IMR-90 (cell line): Measurements from ENCODE around the gene TDRD12. TPM values are rescaled to one million over a fixed set of nuclear protein-coding genes. Genes with fewer than 3 reads are reported as not detected.

ENCODE experiments used
- ATAC-seq: fragments of 200-7000 bp; cut with Tn5 transposase; 2 replicates; pipeline ENCODE4 v1.9.1; 2020; ENCODE audit warnings: low read depth, mild to moderate bottlenecking, moderate library complexity
- BruUV-seq: library from RNA; stranded (reverse); fragments of 400-500 nt; replicated peaks from 2 replicates; lab custom pipeline; 2021; lab: Mats Ljungman, UMichigan
- CTCF ChIA-PET: fragments of 300-600 bp; formaldehyde crosslinking; extraction: SDS; loops from one replicate; lab custom pipeline; 2021; ENCODE audit warnings: antibody characterized with exemption; lab: Yijun Ruan, JAX
- POLR2A ChIA-PET: fragments of 300-600 bp; sonication (Branson Sonifier 250); formaldehyde crosslinking; loops from one replicate; lab custom pipeline; 2022; ENCODE audit warnings: antibody characterized with exemption; ENCODE audit not compliant: unreplicated experiment; lab: Charles Lee
- DNase-seq: peaks from one replicate; pipeline ENCODE4 v3.0.0; 2013
- H2AFZ ChIP-seq: replicated peaks from 2 replicates; pipeline ENCODE3; 2013; ENCODE audit warnings: low read length, mild to moderate bottlenecking; ENCODE audit not compliant: poor library complexity
- H2AK5ac ChIP-seq: 2 replicates; pipeline ENCODE4 v1.6.1; 2013; ENCODE audit warnings: low read depth, low read length, inconsistent platforms
- H2AK9ac ChIP-seq: replicated peaks from 2 replicates; pipeline ENCODE3; 2013; ENCODE audit warnings: mild to moderate bottlenecking, low read depth, low read length, moderate library complexity; ENCODE audit not compliant: poor library complexity
- H2BK120ac ChIP-seq: 2 replicates; pipeline ENCODE4 v1.6.1; 2013; ENCODE audit warnings: low read depth, low read length, inconsistent platforms
- H2BK15ac ChIP-seq: 3 replicates; pipeline ENCODE4 v1.6.1; 2013; ENCODE audit warnings: low read depth, low read length, inconsistent platforms
- H2BK20ac ChIP-seq: 2 replicates; pipeline ENCODE4 v1.6.1; 2013; ENCODE audit warnings: low read depth, mild to moderate bottlenecking, inconsistent platforms, low read length, moderate library complexity
- H2BK5ac ChIP-seq: 2 replicates; pipeline ENCODE4 v1.6.1; 2013; ENCODE audit warnings: mild to moderate bottlenecking, low read depth, low read length, inconsistent platforms; ENCODE audit not compliant: poor library complexity, severe bottlenecking
- H3K14ac ChIP-seq: replicated peaks from 2 replicates; pipeline ENCODE4 v1.6.1; 2013; ENCODE audit warnings: low read depth, low read length, inconsistent platforms
- H3K18ac ChIP-seq: 2 replicates; pipeline ENCODE4 v1.6.1; 2013; ENCODE audit warnings: low read depth, low read length, control low read depth
- H3K23ac ChIP-seq: 2 replicates; pipeline ENCODE4 v1.6.1; 2013; ENCODE audit warnings: low read depth, low read length, inconsistent platforms
- H3K27ac ChIP-seq: 2 replicates; pipeline ENCODE4 v1.5.1; 2013; ENCODE audit warnings: mild to moderate bottlenecking, control low read depth, low read length; ENCODE audit not compliant: insufficient read depth
- H3K27me3 ChIP-seq: 2 replicates; pipeline ENCODE4 v1.6.1; 2013; ENCODE audit warnings: low read length; ENCODE audit not compliant: control insufficient read depth, insufficient read depth
- H3K36me3 ChIP-seq: 2 replicates; pipeline ENCODE4 v1.6.1; 2013; ENCODE audit warnings: low read length, mixed read lengths; ENCODE audit not compliant: control insufficient read depth, insufficient read depth
- H3K4ac ChIP-seq: 2 replicates; pipeline ENCODE4 v1.6.1; 2013; ENCODE audit warnings: low read depth, low read length, inconsistent platforms
- H3K4me1 ChIP-seq: 2 replicates; pipeline ENCODE4 v1.6.1; 2013; ENCODE audit warnings: low read length, mixed read lengths; ENCODE audit not compliant: control insufficient read depth, insufficient read depth
- H3K4me2 ChIP-seq: 2 replicates; pipeline ENCODE4 v1.6.1; 2013; ENCODE audit warnings: low read depth, mild to moderate bottlenecking, control low read depth, low read length, moderate library complexity
- H3K4me3 ChIP-seq: 2 replicates; pipeline ENCODE4 v1.5.1; 2013; ENCODE audit warnings: low read depth, mild to moderate bottlenecking, control low read depth, low read length, moderate library complexity; ENCODE audit not compliant: insufficient read depth
- H3K56ac ChIP-seq: 2 replicates; pipeline ENCODE4 v1.6.1; 2013; ENCODE audit warnings: low read length, inconsistent platforms; ENCODE audit not compliant: insufficient read depth; ENCODE audit errors: extremely low read depth
- H3K79me1 ChIP-seq, 2 experiments: 2 replicates each; pipeline ENCODE4 v1.6.1; 2013; ENCODE audit warnings: low read length in 2 of 2, inconsistent platforms in 1 of 2, low read depth in 1 of 2
- H3K9ac ChIP-seq: 2 replicates; pipeline ENCODE4 v1.6.1; 2013; ENCODE audit warnings: low read depth, low read length, control low read depth
- H3K9me1 ChIP-seq: 2 replicates; pipeline ENCODE4 v1.6.1; 2013; ENCODE audit warnings: low read length, inconsistent platforms; ENCODE audit not compliant: insufficient read depth
- H3K9me3 ChIP-seq: 2 replicates; pipeline ENCODE4 v1.6.1; 2013; ENCODE audit warnings: low read length; ENCODE audit not compliant: control insufficient read depth, insufficient read depth
- H4K20me1 ChIP-seq: 2 replicates; pipeline ENCODE4 v1.6.1; 2013; ENCODE audit warnings: low read length, inconsistent platforms; ENCODE audit not compliant: insufficient read depth
- H4K5ac ChIP-seq: 2 replicates; pipeline ENCODE4 v1.6.1; 2013; ENCODE audit warnings: mild to moderate bottlenecking, low read depth, low read length, control low read depth
- H4K8ac ChIP-seq, 2 experiments: 2 replicates each; pipeline ENCODE4 v1.6.1; 2013; ENCODE audit warnings: low read depth in 2 of 2, low read length in 2 of 2, control low read depth in 1 of 2, inconsistent platforms in 1 of 2
- H4K91ac ChIP-seq: 2 replicates; pipeline ENCODE4 v1.6.1; 2013; ENCODE audit warnings: low read depth, low read length, inconsistent platforms; ENCODE audit not compliant: insufficient read depth
- CEBPB ChIP-seq: IDR thresholded peaks from 2 replicates; pipeline ENCODE4 v1.6.1; 2012; ENCODE audit warnings: low read depth, low read length, improper control_type of control experiment
- CHD1 ChIP-seq: IDR thresholded peaks from 2 replicates; pipeline ENCODE4 v1.6.1; 2012; ENCODE audit warnings: low read depth, low read length, improper control_type of control experiment
- ELK1 ChIP-seq: fragments of 150-350 bp; IDR thresholded peaks from 2 replicates; pipeline ENCODE4 v1.6.1; 2016; ENCODE audit warnings: low read depth, mild to moderate bottlenecking, low read length, moderate library complexity, borderline replicate concordance
- MXI1 ChIP-seq: IDR thresholded peaks from 2 replicates; pipeline ENCODE4 v1.6.1; 2012; ENCODE audit warnings: low read depth, mild to moderate bottlenecking, low read length, moderate library complexity, borderline replicate concordance
- POLR2A ChIP-seq: IDR thresholded peaks from 2 replicates; pipeline ENCODE4 v1.6.1; 2012; ENCODE audit warnings: mild to moderate bottlenecking, low read depth, low read length
- SMC3 ChIP-seq: fragments of 150-350 bp; IDR thresholded peaks from 2 replicates; pipeline ENCODE4 v1.6.1; 2016; ENCODE audit warnings: low read depth, mild to moderate bottlenecking, antibody characterized with exemption, low read length, moderate library complexity
- USF2 ChIP-seq: fragments of 150-350 bp; IDR thresholded peaks from 2 replicates; pipeline ENCODE4 v1.6.1; 2017; ENCODE audit warnings: mild to moderate bottlenecking, antibody characterized with exemption, low read length, low read depth
- WGBS, 2 experiments: methylation state at CpG; one replicate each; pipeline versions ENCODE4 v1.1.5 to v1.1.7; 2013; ENCODE audit warnings: missing lambda C conversion rate in 2 of 2; ENCODE audit not compliant: insufficient read length in 1 of 2; ENCODE audit errors: extremely low coverage in 2 of 2; 5-methylcytosine and 5-hydroxymethylcytosine counted together
- dilution Hi-C: fragments of 300-500 bp; cut with HindIII; formaldehyde crosslinking; loops from one replicate; pipeline ENCODE4 v1.14.3; 2018; ENCODE audit warnings: low sequenced_read_pairs; ENCODE audit not compliant: unreplicated experiment
- in situ Hi-C: fragments of 300-500 bp; cut with MboI; formaldehyde crosslinking; loops from 3 replicates; pipeline ENCODE4 v1.14.3; 2019; ENCODE audit warnings: low sequenced_read_pairs, inconsistent platforms, mixed read lengths
- intact Hi-C: fragments of 100-400 bp; cut with micrococcal nuclease; formaldehyde crosslinking; loops from 2 replicates; pipeline ENCODE4 v1.10.0; 2022
- polyA plus RNA-seq, 3 experiments: library from polyadenylated mRNA; depleted of rRNA; stranded (reverse); fragments of >200 nt; gene quantifications; 2 replicates each; pipeline ENCODE4 v1.2.3, GENCODE V29; 2012; ENCODE audit warnings: low replicate concordance in 1 of 3
- total RNA-seq: library from RNA; depleted of rRNA; stranded (reverse); fragments of >200 nt; gene quantifications from 2 replicates; pipeline ENCODE4 v1.2.3, GENCODE V29; 2012

Gene TDRD12
- total and polyA plus RNA-seq, 2 of the 4 experiments (the other 2 are of a cell fraction): under 0.01 to 0.07 TPM

- Histone ChIP-seq H3K36me3 (no peaks in the 10 kb centered on the region), H2BK20ac (no peak overlapping the region), H3K4me2 (no peak overlapping the region), H3K9me1 (no peaks in the 10 kb centered on the region), H3K18ac (no peak overlapping the region), H3K23ac (no peak overlapping the region), H3K9me3 (no peaks in the 10 kb centered on the region), H3K9ac (no peak overlapping the region), H4K20me1 (no peaks in the 10 kb centered on the region), H3K4ac (no peak overlapping the region), H3K4me3 (no peak overlapping the region), H2BK15ac (no peak overlapping the region), H2AFZ (no peak overlapping the region), H4K91ac (no peak overlapping the region), H3K79me1 (no peaks in the 10 kb centered on the region), H3K27me3 (no peaks in the 10 kb centered on the region), H2AK9ac (no peak overlapping the region), H4K5ac (no peak overlapping the region), H3K56ac (no peak overlapping the region), H2AK5ac (no peak overlapping the region), H3K4me1 (no peaks in the 10 kb centered on the region), H3K14ac (no peak overlapping the region), H3K27ac (no peak overlapping the region), H4K8ac (no peak overlapping the region), H2BK5ac (no peak overlapping the region), H2BK120ac (no peak overlapping the region)
- DNase-seq: no peak
- ChIA-PET POLR2A (no interaction called here), CTCF (no interaction called here)
- dilution Hi-C loops (no loop called here), in situ Hi-C loops (no loop called here), intact Hi-C loops (no loop called here)
- BruUV-seq: no TSS peak
- no peak for ATAC-seq
- TF ChIP-seq USF2 (no peak), MXI1 (no peak), SMC3 (no peak), CEBPB (no peak), ELK1 (no peak), CHD1 (no peak), POLR2A (no peak)
- 63% methylated on average over 9 of the region's 18 CpGs; no CpG with 5 or more reads in 1 of the 2 experiments for WGBS, 2 experiments
Observed at GRCh38 chr19:32869966-32870573, 150.5 kb downstream of the TDRD12 start.
